GM18508 (cell line): Measurements from ENCODE around the gene SH3RF3.

Source experiments
- ATAC-seq: cut with Tn5 transposase; IDR thresholded peaks from one replicate; pipeline ENCODE4 v1.9.1; 2021; ENCODE audit warnings: moderate number of reproducible peaks; ENCODE audit not compliant: insufficient read depth, unreplicated experiment

The SH3RF3 gene

DNA sequence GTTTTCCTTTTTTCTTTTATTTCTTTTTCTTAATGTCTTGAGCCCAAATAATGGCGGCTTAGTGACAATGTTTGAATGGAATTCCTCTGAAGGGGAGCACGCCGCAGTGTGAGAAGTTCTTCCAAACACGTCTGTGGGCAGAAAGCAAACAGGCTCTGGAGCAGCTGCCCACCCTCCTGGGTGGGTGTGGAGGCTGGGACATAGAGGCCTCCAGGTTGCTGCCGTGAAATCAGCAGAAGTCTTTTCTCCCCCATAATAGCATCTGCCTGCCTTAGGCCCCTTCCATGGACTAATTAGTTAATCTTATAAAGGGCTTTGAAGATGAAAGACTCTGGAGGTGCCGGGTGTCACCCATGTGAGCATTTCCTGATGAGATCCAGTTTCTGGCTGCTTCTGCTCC is 213.9 kb downstream of the SH3RF3 start:
- ATAC-seq, result no peak

DNA sequence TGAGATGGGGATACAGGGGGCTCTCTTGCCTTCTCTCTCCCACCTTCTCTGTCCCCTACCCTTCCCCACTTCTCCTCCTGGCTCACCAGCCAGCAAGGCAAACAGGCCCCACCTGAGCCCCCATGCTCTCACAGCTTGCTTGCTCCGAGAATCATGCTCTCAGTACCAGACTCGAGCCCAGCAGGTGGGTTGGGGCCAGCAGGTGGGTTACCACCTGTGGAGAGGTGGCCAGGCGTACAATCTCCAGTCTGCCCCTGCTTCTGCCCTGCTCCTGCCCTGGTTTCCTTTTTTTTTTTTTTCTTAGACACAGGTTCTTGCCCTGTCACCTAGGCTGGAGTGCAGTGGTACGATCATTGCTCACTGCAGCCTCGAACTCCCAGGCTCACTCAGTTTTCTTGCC is 214.5 kb downstream of the SH3RF3 start:
- ATAC-seq, result no peak

DNA sequence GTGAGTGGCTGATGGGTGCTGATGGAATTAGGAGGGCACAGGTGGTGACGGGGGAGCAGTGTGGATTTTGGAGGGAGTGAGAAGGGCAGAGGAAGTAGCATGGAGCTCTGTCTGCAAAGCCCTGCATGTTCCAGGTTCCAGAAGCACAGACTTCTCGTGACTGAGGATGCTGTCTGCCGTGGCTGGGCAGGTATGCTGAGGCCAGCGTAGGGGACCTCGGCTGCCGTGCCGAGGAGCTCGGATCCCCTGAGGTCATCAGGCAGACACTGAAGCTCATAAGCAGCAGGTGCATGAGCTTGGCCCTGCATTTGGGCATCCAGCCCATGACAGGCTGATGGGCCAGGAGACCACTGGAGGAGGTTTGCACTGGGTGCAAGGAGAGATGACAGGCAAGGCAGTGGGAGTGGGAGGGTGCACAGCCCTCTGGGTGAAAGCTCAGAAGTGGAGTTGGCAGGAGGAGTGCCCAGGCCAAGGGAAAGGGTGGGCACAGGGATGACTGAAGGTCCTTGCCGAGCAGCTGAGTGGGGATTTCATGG is 215.3 kb downstream of the SH3RF3 start:
- ATAC-seq, result no peak

DNA sequence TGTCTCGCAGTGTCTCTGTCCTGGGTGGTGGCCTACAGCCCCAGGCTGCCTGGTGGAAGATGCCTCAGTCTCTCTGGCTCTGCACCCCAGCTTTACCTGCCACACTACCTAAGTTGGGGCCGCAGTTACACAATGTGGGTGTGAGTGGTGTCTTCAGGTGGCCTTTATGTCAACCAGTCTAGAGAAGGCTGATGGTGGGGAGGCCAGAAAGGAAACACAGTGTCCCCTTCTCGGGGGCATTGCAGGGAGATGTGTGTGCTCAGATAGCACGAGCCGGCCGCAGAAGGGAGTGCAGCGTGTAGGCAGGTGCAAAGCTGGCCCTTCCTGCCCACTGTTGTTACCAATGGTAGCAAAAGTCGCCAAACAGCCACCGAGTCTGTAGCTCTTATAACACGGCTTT is 216.1 kb downstream of the SH3RF3 start:
- ATAC-seq, result no peak

DNA sequence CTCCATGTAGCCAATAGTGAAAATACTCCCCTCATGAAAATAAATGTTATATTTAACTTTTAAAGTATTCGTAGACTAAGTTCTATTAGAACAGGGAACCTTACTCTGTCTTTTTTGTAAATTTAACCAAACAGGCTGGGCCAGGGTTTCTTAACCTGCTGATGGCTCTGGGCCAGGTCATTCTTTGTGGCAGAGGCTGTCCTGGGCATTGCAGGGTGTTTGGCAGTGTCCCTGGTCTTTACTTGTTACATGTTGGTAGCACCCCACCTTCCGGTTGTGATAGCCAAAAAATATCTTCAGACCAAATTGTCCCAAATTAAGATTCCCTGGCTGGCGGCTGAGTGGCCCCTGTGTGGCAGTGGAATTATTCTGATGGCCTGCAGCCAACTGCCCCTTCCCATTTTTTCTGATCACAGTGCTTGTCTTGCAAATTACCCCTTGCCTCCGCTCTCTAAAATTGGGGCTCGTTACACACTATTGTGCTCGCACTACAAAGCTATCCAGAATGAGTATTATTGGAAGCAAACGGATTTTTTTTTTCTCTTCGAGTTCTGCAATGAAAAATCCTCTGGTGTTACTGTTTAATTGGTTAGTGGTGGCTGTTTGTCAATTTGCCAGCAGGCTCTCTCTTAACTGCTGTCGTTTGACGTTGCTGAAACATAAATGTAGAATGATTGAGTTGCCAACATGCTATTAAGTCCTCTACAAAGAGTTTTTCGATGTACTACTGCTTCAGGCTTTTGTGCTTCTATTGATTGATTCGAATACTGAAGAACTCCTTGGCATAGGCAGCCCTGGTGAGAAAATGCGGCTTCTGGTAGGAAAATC is 216.9 kb downstream of the SH3RF3 start:
- ATAC-seq, result no peak

DNA sequence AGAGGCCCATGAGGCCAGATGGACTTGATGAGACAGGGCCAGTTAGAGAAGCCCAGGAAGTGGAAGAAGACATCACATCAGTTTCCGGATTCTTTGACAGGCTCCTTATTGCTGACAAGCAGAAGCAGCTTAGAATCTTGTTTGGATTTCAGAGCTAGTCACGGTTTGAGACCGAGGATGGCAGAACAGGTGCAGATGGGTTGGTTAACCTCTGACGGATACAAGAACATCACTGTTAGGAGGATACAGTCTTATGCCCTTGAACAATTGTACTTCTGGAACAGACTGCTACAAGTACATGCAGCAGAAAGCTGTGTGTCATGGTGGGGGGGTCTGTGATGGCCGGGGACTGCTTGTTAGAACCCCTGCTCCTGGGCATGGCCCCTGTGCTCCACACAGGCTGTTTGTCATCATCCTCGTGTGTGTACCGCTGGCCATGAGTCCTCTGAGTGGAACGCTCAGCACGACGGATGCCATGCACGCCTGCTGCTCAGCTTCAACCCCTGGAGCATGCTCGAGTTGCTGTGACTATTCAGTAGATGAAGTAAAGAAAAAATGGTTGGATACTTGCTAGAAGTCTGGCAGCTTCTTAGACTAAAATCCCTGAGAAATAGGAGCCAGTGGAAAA is 217.7 kb downstream of the SH3RF3 start:
- ATAC-seq, result no peak

DNA sequence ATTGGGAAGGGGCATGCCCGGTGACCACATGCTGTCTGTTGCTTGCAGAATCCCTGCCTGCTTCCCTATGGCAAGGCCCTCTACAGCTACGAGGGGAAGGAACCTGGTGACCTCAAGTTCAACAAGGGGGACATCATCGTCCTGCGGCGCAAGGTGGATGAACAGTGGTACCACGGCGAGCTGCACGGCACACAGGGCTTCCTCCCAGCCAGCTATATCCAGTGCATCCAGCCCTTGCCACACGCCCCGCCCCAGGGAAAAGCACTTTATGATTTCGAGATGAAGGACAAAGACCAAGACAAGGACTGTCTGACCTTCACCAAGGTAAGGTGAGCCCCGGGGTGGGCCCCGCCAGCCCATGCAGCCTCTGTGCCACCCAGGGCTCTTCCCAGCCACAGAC is 218.6 kb downstream of the SH3RF3 start:
- no peak for ATAC-seq

DNA sequence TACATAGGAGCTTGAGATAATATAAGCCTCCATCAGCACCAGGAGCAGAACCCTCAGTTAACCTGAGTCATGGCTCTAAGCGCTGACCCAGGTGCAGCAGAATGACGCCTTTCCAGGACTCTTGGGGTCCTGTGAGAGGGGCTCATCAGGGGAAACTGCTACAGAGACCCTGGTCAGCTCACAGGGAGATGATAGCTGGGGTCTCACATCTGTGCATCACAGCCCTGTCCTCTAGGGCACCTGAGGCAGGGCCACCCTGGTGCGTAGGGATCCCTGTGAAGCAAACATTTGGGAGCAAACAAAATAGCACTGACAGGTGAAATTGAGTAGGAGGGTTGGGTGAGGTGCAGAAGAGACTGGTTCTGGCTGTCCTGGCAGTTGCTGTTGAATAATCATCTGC is 219.2 kb downstream of the SH3RF3 start:
- no peak for ATAC-seq

DNA sequence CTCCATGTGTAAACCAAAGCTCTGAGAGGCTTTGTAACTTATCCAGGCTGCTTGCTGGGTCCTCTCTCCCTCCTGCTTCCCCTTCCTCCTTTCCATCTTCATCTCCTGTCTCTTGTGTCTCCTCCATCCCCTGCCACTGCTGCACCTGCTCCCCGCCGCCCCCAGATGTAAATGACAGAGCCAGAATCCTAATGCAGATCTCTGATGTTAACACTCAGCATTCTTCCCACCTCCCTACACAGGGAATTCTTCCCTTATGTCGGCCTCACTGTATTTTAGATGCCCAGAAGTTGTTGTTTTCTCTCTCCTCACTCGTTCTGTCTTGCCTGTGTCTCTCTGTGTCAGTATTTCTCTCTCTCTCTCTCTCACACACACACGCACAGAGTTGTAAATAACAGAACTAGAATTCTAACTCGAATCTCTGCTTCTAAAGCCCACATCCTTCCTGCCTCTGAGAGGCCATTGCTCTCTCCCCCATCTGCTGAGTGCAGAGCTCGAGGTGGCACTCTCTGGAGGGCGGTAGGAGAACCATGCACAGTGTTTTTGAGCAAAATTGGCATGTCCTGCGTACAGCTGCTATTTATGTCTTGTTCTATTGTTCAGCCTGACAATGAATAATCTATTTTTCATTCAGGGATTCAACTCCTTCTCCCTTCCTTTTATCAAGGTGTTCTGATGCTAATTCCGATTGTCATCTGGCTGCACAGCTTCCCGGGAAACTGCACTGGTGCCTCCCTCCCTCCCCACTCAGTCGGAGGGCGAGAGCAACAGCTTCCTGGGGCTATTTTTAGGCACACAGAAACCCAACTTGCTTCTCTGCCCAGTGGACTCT is 219.9 kb downstream of the SH3RF3 start:
- no peak for ATAC-seq

DNA sequence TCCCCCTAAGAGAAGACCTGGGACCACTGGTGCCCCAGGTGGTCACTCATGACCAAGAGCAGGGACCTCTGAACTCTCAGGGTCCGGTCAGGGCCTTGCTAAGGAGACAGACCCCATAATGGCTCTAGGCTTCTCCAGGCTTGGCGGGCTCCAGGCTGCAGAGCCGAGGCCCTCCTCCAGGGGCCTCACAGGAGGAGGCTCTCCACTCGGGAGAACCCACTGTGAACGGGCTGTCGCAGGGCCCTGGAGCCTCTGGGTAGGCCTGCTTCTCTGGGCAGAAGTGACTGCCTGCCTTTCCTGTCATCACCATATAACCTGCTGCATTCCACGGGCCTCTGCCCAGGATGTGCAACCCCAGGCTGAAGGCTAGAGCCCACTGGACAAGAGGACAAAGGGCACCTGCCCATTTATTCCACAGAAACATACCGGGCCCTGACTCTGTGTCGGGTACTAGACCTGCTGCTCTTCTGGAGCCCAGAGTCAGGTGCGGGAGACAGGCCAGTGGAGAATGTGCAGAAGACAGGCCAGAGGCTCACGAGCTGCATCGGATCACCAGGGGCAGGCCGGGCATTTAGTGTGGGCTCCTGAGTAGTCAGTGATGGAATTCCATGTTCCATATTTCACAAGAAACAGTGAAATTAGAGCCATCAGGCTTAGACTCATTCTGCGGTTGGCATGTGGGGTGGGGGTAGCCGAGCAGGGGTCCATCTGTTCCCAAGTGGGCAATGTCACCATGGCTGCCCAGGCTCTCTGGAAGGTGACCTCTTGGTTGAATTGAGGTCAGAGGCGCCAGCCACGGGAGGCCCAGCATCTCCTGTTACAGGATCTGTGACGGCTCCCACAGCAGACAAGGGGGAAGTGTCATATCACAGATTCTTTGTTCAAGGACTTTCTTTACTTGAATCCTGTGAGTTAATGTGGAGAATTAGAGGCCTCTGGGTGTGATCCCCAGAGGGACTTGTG is 220.8 kb downstream of the SH3RF3 start:
- no peak for ATAC-seq

DNA sequence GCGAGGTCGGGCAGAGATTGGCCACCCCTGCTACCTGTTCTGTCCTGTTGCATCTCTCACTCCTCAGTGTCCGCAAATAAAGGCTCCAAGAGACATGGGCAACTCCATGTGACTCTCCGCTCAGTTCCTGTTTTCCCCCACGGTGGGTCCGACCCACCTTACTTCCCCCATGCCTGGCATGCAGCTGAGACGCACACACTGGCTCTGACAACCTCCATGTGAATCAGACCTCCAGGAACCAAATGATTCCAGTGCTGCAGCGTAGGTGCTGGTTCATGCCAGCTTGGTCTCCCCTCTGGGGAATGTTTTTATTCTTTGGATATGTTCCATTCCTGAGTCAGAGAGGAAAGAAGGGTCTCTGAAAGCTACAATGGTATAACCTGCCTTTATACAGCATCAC is 221.5 kb downstream of the SH3RF3 start:
- ATAC-seq, result no peak

DNA sequence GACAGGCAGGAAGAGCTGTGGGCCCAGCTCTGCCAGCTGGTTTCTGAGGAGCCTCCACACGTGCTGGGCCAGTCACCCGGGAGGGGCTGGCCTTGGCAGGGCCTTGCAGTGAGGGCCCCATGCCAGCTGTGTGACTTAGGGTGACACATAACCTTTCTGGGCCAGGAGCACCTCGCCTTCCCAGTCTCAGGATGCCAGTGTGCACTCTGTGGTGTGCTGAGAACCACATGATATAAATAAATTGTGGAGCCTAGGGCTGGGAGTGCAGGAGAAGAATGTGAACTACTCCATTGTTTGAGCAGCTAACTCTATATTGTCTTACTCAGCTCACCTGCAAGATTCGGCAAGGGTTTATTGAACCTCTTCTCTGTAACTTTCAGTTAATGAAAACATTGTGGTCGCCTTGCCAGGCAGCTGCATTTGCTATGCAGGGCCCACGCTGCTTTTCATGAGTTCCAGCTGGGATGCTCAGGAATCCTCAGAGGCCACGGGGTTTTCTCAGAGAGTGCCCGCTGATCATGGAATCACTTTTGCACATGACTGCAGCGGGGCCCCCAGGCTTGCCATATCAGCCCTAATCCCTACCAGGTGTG is 222.3 kb downstream of the SH3RF3 start:
- no peak for ATAC-seq

DNA sequence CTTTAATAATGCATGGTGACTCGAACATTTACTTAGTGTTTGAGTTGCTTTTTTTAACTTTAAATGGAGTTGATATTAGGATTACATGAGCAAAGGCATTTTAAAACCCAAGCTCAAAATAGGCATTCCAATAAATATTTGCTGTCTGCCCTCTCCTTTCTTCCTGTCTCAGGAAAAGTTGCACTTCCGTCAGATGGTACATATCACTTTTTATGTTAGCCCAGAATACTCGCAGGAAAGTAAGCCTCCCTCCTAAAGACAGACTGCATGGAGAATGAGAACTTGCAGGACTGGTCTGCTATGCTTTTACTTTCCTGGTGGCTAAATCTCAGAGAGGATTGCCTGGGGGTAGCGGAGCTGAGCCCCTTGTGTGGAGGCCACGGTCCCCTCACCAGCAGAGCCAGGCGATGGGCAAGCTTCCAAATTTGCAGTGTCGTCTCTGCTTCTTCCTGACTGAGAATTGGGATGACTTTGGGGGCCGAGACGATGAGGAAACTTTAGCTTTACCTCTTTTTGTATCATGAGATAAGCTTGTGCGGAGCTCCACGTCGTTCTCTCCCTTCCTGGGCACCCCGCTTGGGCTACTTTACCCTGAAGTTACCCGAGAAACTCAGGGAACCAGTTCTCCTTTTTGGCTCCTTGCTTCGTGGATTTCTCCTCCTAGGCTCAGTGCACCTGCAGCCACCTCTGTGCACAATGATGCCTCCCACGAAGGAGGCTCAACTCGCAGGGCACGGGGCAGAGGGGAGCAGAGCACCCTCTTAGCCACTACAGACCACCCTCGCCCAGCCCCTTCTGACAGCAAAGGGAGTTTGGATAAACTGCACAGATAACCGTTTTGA is 223.3 kb downstream of the SH3RF3 start:
- ATAC-seq, result no peak

DNA sequence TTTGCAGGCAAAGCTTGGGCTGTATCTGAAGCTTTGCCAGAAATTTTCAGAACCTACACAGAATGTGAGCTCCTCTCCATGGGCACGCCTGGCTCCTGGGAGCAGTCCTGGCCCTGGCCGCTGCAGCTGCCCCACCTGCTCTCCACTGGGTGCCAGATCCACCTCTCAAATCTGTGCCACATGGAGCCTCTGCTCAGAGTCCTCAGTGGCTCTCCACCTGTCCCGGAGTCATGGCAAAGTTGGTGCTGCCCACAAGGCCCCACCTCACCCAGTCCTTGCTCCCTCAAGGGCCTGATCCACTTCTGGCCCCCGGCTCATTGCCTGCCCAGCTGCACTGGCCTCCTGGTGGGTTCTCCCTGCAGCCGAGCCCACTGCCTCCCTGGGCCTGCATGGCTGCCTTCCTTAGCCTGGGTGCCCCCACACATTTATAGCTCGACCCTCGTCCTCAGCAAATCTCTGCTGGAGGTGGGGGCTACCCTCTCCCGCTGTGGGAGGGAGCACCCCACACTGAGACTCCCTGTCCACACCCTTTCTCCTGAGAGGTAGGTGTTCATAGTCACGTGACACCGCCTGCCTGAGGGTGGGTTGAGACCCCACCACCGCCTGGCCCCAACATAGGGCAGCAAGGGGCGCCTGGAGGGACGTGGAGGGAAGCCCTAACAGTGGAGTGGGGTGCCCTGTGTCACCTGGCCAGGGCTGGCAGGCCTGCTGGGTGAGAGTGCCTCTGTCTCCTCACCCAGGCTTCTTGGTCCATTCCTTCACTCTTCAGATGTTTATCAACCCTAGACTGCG is 224.1 kb downstream of the SH3RF3 start:
- ATAC-seq, result no peak

DNA sequence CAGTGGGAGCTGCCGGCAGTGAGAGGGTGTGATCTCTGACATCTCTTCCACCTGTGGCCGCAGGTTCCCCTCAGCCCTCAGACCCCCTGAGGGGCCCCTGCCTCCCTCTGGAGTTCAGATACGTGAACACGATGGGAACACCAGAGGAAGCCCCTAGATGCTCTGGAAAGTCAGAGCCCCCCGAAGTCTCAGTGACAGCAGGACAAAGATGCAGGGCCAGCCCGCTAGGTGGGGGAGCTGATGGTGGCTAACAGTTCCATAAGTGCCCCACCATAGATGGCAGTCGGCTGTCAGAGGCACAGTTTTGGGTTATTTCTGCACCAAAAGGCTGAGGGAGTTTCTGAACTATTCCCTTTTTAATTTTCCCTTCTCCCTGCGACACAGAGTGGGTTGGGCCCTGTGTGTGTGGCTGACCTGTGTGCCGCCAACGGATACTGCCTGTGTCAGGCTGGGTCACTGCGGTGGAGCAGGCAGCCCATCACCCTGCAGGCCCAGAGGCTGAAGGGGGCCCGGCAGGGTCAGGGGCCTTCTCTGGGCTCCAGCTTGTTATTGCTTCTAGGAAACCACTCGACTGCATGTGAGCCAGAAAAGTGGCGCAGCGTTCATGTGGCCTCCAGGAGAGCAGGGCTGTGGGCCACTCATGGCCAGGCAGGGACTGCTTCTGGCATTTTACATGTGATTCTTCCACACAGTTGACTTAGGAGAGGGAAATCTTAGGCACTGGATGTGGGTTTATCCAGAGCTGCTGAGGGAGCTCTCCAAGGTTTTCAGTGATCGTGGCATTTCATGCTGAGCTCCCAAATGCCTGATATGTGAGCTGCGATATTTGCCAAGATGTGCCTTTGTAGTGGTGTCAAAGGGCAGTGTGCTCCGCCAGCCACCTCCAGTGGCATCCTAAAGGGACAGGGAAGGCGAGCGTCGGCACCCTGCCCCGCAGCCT is 225.1 kb downstream of the SH3RF3 start:
- ATAC-seq, result no peak

DNA sequence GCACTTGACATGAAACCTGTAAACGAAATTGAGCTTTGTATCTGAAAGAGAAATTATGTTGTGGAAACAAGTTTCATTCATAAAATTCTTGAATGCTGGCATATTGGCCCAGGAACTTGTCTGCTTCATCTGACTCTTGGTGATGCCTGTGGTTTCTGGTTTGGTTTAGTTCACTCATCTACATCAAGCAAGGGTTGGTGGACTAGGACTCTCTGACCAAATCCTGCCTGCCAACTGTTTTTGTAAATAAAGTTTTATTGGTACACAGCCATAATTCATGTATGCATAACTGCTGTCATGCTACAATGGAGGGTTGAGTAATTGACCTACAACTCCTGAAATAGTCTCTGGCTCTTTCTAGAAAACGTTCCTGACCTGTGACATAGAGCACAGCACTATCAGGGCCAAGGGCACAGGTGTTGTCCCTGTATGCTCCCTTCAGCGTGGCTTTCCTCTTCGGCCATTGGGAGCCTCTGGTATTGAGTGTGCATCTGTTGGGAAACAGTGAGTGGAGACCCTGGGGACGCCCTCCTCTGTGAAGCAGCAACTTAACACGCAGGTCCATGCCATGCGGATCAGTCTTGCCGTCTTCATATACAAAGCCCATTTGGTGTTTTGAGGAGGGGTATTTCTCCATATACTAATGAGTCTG is 226.3 kb downstream of the SH3RF3 start:
- ATAC-seq, result no peak
